NCI-H1417 (cell line): Measurements from ENCODE around the gene PDZRN4.
"Not testable (repeated sequence)": the region's sequence is repeated elsewhere in the genome, so short reads cannot be mapped to it uniquely, and the experiment has no call there.

Experiments used
- DNase-seq, 3 experiments: peaks; one replicate each; lab custom pipeline; 2025; lab: John Stamatoyannopoulos, UW

PDZRN4 gene

DNA sequence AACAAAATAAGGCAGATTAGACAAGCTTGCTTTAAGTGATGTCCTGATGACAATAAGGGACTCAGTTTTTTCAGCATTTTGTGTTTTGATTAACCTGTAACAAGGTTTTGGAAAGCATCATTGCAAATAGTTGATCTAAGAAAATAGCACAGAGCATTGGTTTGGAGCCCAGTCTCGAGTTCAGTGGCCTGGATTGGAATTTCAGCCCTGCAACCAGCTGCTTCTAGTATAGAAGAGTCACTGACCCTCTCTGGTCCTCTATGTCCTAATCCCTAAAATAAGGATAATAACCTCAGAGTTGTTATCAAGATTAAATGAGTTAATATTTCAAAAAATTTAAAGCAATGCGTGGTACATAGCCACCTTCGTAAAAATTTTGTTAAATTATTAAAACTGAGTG lies 25.5 kb downstream of the PDZRN4 start:
- no peak for DNase-seq

DNA sequence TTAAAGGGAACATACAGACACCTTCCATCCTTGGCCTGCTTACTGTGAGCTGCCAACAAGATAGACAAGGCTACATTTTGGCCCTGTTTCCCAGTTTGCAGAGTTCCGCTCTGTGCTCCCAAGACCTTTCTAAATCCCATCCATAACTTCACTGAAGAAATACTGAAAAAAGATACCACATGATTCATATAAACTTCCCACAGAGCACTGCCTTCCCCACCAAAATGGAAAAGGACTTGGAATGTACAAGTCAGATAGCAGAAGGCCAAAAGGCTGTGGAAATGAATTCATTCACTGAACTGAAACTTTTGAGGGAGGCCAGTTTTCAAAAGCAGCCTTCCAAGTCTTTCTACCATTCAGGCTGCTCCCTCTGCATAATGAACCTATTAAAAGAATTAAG lies 29.6 kb downstream of the PDZRN4 start:
- DNase-seq: no peak

DNA sequence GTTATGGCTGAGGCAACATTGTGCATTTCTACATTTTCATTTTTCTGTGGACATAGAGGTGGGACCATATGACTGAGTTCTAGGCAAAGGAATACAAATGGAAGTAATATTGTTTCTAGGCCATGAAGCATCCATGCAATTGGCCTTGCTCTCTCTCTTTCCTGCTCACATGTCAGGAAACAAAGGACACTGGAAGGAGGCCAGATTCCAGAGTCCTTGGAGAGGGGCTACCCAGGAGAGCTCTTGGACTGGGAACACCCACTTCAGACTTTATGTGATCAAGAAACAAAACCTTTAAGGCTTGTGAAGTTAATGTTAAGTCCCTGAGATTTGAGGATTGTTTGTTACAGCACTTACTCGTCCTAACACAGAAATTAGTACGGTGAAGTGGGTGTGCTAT lies 32.8 kb downstream of the PDZRN4 start:
- peak in 1 of 3 experiments; percentile 51 for DNase-seq

GRCh38 chr12:41221491-41221890 lies 33.4 kb downstream of the PDZRN4 start:
- no peak for DNase-seq

DNA sequence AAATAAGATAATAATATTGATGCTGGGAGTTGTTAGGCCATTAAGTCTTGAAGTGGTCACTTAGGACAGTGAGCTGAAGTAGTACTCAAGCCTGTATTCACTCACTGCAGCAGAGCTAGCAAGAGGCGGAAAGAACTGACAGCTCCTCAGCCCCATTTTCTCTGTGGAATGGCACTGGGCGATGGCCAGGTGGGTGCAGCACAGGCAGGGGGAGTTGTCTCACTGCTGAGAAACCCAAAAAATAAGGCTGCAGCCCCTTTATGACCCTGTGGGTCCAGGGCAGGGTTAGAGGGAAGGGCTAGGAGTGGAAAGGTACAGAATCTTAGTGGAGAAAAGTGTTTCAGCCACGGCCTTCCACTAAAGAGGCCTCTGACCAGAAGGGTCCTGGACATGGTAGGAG lies 35.5 kb downstream of the PDZRN4 start:
- peak in 1 of 3 experiments; percentile 70 for DNase-seq

GRCh38 chr12:41224066-41224465 lies 35.9 kb downstream of the PDZRN4 start:
- DNase-seq: peak; percentile 26 to 73 (median 36)

DNA sequence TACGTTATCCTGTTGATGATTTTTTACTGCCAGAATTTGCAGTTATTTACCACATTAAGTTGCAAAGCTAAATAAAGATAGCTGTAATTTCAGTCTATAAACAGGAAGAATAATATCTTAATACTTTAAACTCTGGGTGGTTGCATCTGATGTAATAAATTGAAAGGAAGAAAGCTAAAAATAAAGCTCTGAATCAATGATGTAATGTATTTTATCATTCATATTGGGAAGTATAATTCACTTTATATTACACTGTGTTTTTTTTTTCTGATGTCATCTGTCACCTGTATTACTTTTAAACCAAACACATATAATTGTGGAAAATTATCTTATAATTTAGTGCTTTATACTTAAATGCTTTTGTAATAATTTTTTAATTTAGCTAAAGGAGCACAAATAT lies 37.1 kb downstream of the PDZRN4 start:
- no peak for DNase-seq

DNA sequence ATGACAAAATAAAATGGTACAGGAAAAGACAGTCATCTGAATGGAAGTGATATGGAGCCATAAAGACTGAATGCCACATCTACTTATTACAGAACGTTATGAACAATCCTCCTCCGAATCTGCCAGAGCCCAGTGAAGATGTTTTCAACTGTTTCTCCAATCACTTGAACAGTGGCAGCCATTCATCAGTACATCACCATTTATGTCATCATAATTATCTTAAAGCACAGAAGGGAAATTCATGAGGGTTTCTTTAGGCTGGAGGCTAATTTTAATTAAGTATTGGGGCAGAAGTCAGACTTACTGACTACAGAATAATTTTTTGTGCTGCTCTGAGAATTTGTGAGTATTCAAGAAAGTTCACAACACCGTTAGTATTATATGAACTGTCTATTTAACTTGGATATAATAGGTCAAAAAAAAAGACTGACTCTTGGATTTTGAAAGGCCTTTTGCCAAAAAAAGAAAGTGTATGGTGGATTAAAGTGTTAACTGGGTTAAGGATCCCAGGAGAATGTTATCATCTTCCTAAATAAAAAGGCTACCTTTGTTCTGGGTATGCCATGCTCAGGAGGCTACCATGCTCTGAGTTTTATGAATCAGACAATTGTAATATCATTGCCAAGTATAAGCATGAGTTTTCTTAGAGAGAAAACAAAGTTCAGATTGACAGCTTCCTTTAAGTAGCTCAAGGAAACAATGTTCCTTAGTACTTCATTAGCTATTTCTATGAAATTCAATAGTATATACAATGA lies 40.1 kb downstream of the PDZRN4 start:
- peak in 1 of 3 experiments; percentile 25 for DNase-seq

- DNase-seq: no peak
Measured at GRCh38 chr12:41230756-41231155, 42.6 kb downstream of the PDZRN4 start.

DNA sequence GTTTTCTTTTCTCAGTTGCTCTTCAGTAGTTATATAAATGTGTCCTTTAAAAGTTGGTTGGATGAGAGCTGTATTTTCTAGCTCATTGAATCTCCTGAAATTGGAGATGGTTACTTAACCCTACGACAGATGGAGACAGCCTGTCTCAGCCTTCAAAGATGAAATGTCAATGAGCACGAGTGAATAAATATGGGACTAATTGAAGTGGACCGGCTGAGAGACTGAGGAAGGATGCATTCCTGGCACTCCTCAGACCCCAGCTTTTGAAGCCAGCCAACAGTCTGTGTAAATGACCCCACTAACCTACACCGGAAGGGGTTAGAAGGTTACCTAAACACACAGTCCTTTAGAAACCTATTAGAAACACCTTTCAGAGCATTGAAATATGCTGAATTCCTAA lies 46.6 kb downstream of the PDZRN4 start:
- peak in 1 of 3 experiments; percentile 93 for DNase-seq

- DNase-seq: peak in 1 of 3 experiments; percentile 23
Measured at GRCh38 chr12:41242603-41243002, 54.5 kb downstream of the PDZRN4 start.

GRCh38 chr12:41248391-41248790 lies 60.3 kb downstream of the PDZRN4 start:
- DNase-seq: peak in 1 of 3 experiments; percentile 85

DNA sequence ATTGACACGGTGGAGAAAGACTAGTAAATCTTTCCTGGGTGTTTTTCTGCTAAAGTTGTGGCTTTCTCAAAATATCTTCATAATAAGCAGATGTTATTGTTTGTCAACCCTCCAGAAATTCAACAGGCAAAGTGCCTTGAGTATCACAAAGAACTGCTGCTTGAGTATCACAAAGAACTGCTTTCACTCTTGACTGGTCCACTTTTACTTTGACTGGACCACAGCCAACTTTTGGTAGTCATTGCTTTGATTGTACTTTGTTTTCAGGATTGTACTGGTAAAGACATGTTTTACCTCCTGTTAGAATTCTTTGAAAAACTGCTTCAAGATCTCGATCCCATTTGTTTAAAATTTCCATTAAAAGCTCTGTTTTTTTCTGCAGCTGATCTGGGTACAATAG lies 62.6 kb downstream of the PDZRN4 start:
- DNase-seq: no peak

- DNase-seq: no peak
Measured at GRCh38 chr12:41254004-41254914, 66.1 kb downstream of the PDZRN4 start.

DNA sequence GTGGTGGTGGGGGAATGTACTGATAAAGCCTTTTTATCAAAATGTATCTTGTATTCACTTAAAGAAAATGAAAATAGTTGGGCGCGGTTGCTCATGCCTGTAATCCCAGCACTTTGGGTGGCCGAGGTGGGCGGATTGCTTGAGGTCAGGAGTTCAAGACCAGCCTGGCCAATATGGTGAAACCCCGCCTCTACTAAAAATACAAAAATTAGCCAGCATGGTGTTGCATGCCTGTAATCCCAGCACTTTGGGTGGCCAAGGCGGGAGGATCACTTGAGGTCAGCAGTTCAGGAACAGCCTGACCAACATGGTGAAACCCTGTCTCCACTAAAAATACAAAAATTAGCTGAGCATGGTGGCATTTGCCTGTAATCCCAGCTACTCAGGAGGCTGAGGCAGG lies 75.1 kb downstream of the PDZRN4 start:
- not testable (repeated sequence) for DNase-seq

- DNase-seq: peak in 2 of 3 experiments; percentile 62
Measured at GRCh38 chr12:41264281-41264680, 76.2 kb downstream of the PDZRN4 start.

DNA sequence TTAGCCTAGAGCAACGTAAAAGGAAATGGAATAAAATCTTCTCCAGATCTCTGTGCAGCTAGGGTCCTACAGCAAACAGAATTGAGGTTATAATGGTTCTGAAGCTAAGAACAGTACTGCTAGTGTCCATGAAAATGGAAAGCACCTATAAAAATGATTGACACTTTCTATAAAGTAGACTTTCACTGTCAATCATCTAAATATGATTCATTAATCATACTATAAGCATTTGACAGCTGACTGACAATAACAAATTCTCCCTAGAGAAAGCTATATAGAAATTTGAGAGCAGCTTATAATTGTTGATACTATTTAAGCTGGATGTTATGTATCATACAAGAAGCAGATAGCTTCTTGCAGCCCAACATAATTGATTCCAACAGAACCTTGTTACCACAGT lies 80.9 kb downstream of the PDZRN4 start:
- DNase-seq: peak in 1 of 3 experiments; percentile 61

- DNase-seq: peak in 1 of 3 experiments; percentile 69
Measured at GRCh38 chr12:41271489-41271888, 83.4 kb downstream of the PDZRN4 start.

DNA sequence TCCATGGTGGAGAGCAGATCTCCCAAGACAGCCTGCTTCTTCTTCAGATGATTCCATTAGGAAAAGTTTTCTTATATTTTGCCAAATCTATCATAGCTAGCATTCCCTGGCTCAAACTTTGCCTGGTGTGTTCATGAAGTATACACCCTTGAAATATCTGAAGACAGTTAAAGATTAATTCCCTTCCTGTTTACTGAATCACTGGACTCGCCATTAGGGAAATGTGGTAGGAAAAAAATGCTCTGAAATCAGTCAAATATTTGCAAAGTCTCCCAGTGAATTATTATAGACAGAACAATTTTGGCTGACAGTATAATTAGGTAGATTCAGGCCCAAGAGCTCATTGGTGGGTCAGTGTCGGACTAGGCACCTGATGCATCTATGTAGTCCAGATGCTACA lies 86.5 kb downstream of the PDZRN4 start:
- peak in 1 of 3 experiments; percentile 16 for DNase-seq

DNA sequence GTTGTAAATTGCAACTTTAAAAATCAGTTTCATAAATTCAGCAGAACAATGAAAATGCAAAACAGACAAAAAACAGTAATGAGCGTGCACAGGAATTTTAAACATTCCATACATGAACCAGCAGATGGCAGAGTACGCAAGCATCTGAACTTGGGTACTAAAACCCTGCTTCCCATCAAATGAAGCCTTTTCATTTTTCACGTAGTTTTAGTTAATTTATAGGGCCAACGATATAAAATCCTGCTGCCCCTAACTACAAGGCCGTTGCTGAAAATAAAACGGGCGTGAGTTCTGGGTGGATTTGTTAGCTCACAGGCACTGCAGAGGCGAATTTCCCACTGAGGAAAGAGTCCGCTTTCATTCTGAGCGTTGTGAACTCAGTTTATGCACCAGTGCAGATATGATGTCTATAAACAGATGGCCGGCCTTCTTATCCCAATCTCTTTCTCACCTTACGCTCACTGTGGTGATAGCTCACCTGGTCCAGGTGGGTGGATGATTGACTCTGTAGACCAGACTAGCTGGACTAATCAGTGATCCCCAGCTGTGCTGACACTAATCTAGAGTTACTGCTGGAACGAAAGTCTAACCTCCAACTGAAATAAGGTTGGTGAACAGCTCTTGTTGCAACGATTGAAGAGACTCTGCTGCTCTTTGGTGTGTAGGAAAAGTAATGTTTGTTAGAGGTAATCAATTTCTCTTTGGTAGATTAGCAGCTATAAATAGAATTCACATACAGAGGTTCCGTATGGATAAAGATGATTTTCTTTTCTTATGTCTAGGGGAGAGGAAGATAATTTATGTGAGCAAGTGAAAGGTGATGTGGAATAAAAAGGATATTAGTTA lies 89.2 kb downstream of the PDZRN4 start:
- peak; percentile 80 to 89 (median 81) for DNase-seq

- DNase-seq: peak; percentile 47 to 79 (median 62)
Measured at GRCh38 chr12:41277946-41278267, 89.8 kb downstream of the PDZRN4 start.
